KMS-11 (cell line): ENCODE results near the gene TEAD2.
"Not testable (repeated sequence)": the region's sequence is repeated elsewhere in the genome, so short reads cannot be mapped to it uniquely, and the experiment has no call there.

ENCODE experiments used
- H2AFZ ChIP-seq: fragments of 200-600 bp; sonication (generic); 2 replicates; pipeline ENCODE4 v1.6.1; 2016; ENCODE audit warnings: antibody characterized with exemption, mixed run types, low read depth
- H3K27ac ChIP-seq: fragments of 200-600 bp; sonication (generic); 2 replicates; pipeline ENCODE4 v1.6.1; 2016; ENCODE audit warnings: mild to moderate bottlenecking, mixed run types
- H3K27me3 ChIP-seq: fragments of 200-600 bp; sonication (generic); 2 replicates; pipeline ENCODE4 v1.6.1; 2017; ENCODE audit warnings: mild to moderate bottlenecking, low read depth, mixed run types, moderate library complexity; ENCODE audit not compliant: insufficient read depth
- H3K36me3 ChIP-seq: fragments of 200-600 bp; sonication (generic); 2 replicates; pipeline ENCODE4 v1.6.1; 2017; ENCODE audit warnings: mild to moderate bottlenecking, mixed run types; ENCODE audit not compliant: insufficient read depth
- H3K4me1 ChIP-seq: fragments of 200-600 bp; sonication (generic); 2 replicates; pipeline ENCODE4 v1.6.1; 2016; ENCODE audit warnings: mild to moderate bottlenecking, low read depth, mixed run types; ENCODE audit not compliant: poor library complexity, severe bottlenecking
- H3K4me2 ChIP-seq: fragments of 200-600 bp; sonication (generic); 2 replicates; pipeline ENCODE4 v1.7.0; 2016; ENCODE audit warnings: mild to moderate bottlenecking, mixed run types
- H3K4me3 ChIP-seq: fragments of 200-600 bp; sonication (generic); IDR thresholded peaks from 2 replicates; pipeline ENCODE4 v1.6.1; 2017; ENCODE audit warnings: low read depth, low read length, mixed read lengths; ENCODE audit not compliant: insufficient read depth
- H3K79me2 ChIP-seq: fragments of 200-600 bp; sonication (generic); 2 replicates; pipeline ENCODE4 v1.6.1; 2016; ENCODE audit warnings: low read depth, mixed run types; ENCODE audit not compliant: insufficient read depth
- H3K9ac ChIP-seq: fragments of 200-600 bp; sonication (generic); 2 replicates; pipeline ENCODE4 v1.6.1; 2016; ENCODE audit warnings: mild to moderate bottlenecking, mixed run types
- H4K20me1 ChIP-seq: fragments of 200-600 bp; sonication (generic); 2 replicates; pipeline ENCODE4 v1.6.1; 2016; ENCODE audit warnings: mild to moderate bottlenecking, mixed run types; ENCODE audit not compliant: insufficient read depth
- CTCF ChIP-seq: fragments of 200-600 bp; sonication (generic); conservative IDR thresholded peaks from 2 replicates; pipeline ENCODE4 v1.6.1; 2017; ENCODE audit warnings: low read depth, mild to moderate bottlenecking, antibody characterized with exemption, low read length, moderate library complexity, mixed read lengths

Gene TEAD2

GRCh38 chr19:49301866-49302252 lies 60.4 kb downstream of the TEAD2 start:
- no peak overlapping the region for H3K4me3 ChIP-seq
- no peak overlapping the region for H2AFZ ChIP-seq
- no peaks in the 10 kb centered on the region for H4K20me1 ChIP-seq
- H3K4me1 ChIP-seq, result no peaks in the 10 kb centered on the region
- H3K27ac ChIP-seq, result no peak overlapping the region
- H3K9ac ChIP-seq, result no peak overlapping the region
- H3K36me3 ChIP-seq, result no peaks in the 10 kb centered on the region
- H3K4me2 ChIP-seq, result no peak overlapping the region
- no peaks in the 10 kb centered on the region for H3K79me2 ChIP-seq
- TF ChIP-seq CTCF, result no peak
- H3K27me3 ChIP-seq, result no peaks in the 10 kb centered on the region; the same call in 1 of the 2 replicates

DNA sequence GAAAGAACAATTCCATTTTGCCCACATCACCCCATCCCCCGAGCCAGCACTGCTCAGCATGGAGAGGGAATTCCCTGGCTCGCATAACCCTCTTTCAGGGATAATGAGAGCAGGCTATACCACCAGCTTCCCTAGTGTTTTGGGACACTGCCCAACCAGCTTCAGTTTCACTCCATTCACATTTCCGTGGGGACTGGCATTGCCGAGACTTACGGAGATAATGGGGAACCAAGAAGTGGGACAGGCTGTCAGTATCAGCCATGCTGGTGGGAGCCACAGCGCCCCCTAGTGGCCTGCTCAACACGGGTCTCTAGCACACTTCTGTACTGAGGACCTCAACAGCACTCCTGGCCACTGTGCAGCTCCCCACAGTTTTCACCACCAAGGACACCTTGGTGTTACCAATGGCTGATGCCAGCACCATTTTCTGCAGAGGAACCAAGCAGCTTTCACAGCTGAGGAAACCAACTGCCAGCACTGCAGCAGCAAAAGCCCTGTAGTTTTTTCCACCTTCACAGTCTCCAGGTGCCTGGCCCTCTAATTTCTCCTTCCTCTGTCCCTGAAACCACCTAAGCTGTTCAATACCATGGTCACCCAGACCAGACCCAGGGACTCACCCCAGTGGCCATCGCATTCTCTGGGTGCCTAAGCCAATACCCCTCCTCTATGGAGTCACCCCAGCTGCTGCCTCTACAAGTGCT lies 60.9 kb downstream of the TEAD2 start:
- no peak overlapping the region for H3K4me3 ChIP-seq
- no peak overlapping the region for H3K9ac ChIP-seq
- TF ChIP-seq CTCF, result peak; percentile 98

GRCh38 chr19:49298653-49299052 lies 63.6 kb downstream of the TEAD2 start:
- H3K36me3 ChIP-seq, H3K27me3 ChIP-seq, H2AFZ ChIP-seq, H4K20me1 ChIP-seq, H3K79me2 ChIP-seq, H3K4me3 ChIP-seq, H3K27ac ChIP-seq, H3K4me1 ChIP-seq, H3K4me2 ChIP-seq, H3K9ac ChIP-seq: not testable (repeated sequence)

More for the DNA sequence above, 60.9 kb downstream of the TEAD2 start:
- no peaks in the 10 kb centered on the region for H3K4me1 ChIP-seq
- peak overlapping the region; percentile 43; the same call in 1 of the 2 replicates for H3K4me2 ChIP-seq
- H3K79me2 ChIP-seq, result no peaks in the 10 kb centered on the region
- H3K36me3 ChIP-seq, result no peaks in the 10 kb centered on the region
- no peaks in the 10 kb centered on the region; the same call in 1 of the 2 replicates for H3K27me3 ChIP-seq
- no peaks in the 10 kb centered on the region for H4K20me1 ChIP-seq
- H3K27ac ChIP-seq, result no peak overlapping the region
- peak overlapping the region; percentile 90 for H2AFZ ChIP-seq

DNA sequence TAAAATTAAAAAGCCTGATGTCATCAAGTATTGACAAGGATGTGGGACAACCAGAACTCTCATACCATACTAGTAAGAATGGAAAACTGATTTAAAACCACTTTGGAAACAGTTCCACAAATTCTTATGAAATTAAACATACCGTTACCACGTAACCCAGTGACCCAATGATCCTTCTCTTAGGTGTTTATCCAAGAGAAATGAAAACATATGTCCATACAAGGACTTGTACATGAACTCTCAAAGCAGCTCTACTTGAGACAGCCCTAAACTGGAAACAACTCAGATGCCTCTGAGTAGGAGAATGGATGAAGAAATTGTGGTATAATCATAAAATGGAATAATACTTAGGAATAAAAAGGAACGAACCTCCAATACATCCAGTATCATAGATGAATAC lies 64.8 kb downstream of the TEAD2 start:
- Histone ChIP-seq H3K4me2 (no peak overlapping the region), H3K4me3 (no peak overlapping the region), H3K4me1 (no peaks in the 10 kb centered on the region), H4K20me1 (no peaks in the 10 kb centered on the region), H3K27me3 (no peaks in the 10 kb centered on the region; the same call in 1 of the 2 replicates), H2AFZ (no peak overlapping the region), H3K36me3 (no peaks in the 10 kb centered on the region), H3K9ac (no peak overlapping the region), H3K79me2 (no peaks in the 10 kb centered on the region), H3K27ac (no peak overlapping the region)
- TF ChIP-seq CTCF, result no peak

DNA sequence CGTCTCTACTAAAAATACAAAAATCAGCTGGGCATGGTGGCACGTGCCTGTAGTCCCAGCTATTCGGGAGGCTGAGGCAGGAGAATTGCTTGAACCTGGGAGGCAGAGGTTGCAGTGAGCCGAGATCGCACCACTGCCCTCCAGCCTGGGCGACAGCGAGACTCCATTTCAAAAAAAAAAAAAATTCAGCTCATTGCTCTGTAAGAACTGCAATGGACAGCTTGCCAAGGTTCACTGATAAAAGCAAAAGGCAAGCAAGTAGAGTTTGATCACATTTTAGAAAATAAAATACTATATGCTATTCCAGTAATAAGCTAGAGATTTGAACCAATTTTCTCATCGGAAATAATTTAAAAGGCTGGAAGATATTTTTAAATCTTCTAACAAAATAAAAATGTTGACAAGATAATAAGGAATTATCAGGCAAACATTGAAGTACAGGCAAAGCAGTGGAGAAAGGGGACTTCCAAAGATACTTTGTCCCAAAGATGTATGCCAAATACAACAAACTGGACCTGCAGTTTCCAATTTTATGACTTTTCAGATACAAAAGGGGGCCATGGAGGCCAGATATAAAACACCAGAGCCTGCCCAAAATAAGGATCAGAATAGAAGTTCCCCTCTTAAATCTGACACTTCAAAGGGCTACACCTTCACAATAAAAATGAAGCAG lies 66.9 kb downstream of the TEAD2 start:
- H3K4me1 ChIP-seq, result no peaks in the 10 kb centered on the region
- H3K27ac ChIP-seq, result no peak overlapping the region
- H2AFZ ChIP-seq, result no peak overlapping the region
- no peaks in the 10 kb centered on the region for H3K36me3 ChIP-seq
- H4K20me1 ChIP-seq, result no peaks in the 10 kb centered on the region
- H3K4me3 ChIP-seq, result no peak overlapping the region
- no peak overlapping the region for H3K4me2 ChIP-seq
- H3K79me2 ChIP-seq, result no peaks in the 10 kb centered on the region
- TF ChIP-seq CTCF, result no peak
- no peak overlapping the region for H3K9ac ChIP-seq
- H3K27me3 ChIP-seq, result no peaks in the 10 kb centered on the region; the same call in 1 of the 2 replicates
